Endothelial cell of umbilical vein (primary cell): ENCODE measurements around the gene JMJD6.
A peak's percentile ranks its signal among the peaks of the same experiment; 100 is the strongest.

Experiments used
- CTCF ChIP-seq, 2 donors: IDR thresholded peaks; 1 replicate in 1 of 2; 2 replicates in 1 of 2; pipeline ENCODE4 v1.5.1; 2011; ENCODE audit warnings: low read length in 2 of 2, mild to moderate bottlenecking in 2 of 2, moderate library complexity in 2 of 2, control low read depth in 1 of 2, inconsistent platforms in 1 of 2, low read depth in 1 of 2; ENCODE audit not compliant: insufficient read depth in 1 of 2; ENCODE audit errors: extremely low read depth in 1 of 2
- EZH2 ChIP-seq: IDR thresholded peaks from 2 replicates; pipeline ENCODE4 v1.6.1; 2012; ENCODE audit warnings: borderline replicate concordance, low read depth, mild to moderate bottlenecking, moderate library complexity, low read length, inconsistent platforms; ENCODE audit not compliant: severe bottlenecking
- FOS ChIP-seq: IDR thresholded peaks from 2 replicates; pipeline ENCODE4 v1.6.1; 2011; ENCODE audit warnings: mild to moderate bottlenecking, low read length, moderate library complexity, borderline replicate concordance; ENCODE audit not compliant: insufficient read depth
- JUN ChIP-seq: IDR thresholded peaks from 2 replicates; pipeline ENCODE4 v1.6.1; 2011; ENCODE audit warnings: borderline replicate concordance, low read depth; ENCODE audit not compliant: insufficient read length, insufficient read depth
- POLR2A ChIP-seq: IDR thresholded peaks from 2 replicates; pipeline ENCODE4 v1.6.1; 2012; ENCODE audit warnings: low read depth, mild to moderate bottlenecking, control low read depth, low read length
- POLR2AphosphoS5 ChIP-seq: IDR thresholded peaks from 2 replicates; pipeline ENCODE4 v1.6.1; 2012; ENCODE audit warnings: low read depth, mild to moderate bottlenecking, control low read depth, low read length, moderate library complexity; ENCODE audit not compliant: insufficient read depth

- no peak for TF ChIP-seq FOS
- no peak for TF ChIP-seq EZH2
- peak; percentile 65 to 80 for TF ChIP-seq CTCF (IDR thresholded peaks at IDR 0.05; ENCODE audit: extremely low read depth in 1 of 2, insufficient read depth in 1 of 2, low read depth in 1 of 2, low read length in 2 of 2)
- TF ChIP-seq POLR2A: peak; percentile 66
- TF ChIP-seq POLR2AphosphoS5: no peak
- no peak for TF ChIP-seq JUN
Measured at GRCh38 chr17:76726776-76727718, 641 bp upstream of the JMJD6 start, which contains the start of gene METTL23.
